IPS-15b (cell line): ENCODE data around the gene PPP2R5B.

Experiments
- H3K27me3 ChIP-seq: one replicate; pipeline ENCODE4 v1.6.1; 2013; ENCODE audit warnings: low read length; ENCODE audit not compliant: control insufficient read depth, insufficient read depth
- H3K36me3 ChIP-seq: one replicate; pipeline ENCODE4 v1.6.1; 2013; ENCODE audit warnings: low read length; ENCODE audit not compliant: control insufficient read depth, insufficient read depth
- H3K4me1 ChIP-seq: one replicate; pipeline ENCODE4 v1.6.1; 2013; ENCODE audit warnings: mild to moderate bottlenecking, low read length; ENCODE audit not compliant: control insufficient read depth, insufficient read depth
- H3K4me3 ChIP-seq: one replicate; pipeline ENCODE4 v1.5.1; 2013; ENCODE audit warnings: low read depth, low read length
- H3K9ac ChIP-seq: one replicate; pipeline ENCODE4 v1.6.1; 2013; ENCODE audit warnings: low read depth, mild to moderate bottlenecking, low read length
- H3K9me3 ChIP-seq: one replicate; pipeline ENCODE4 v1.6.1; 2013; ENCODE audit warnings: mild to moderate bottlenecking, low read length; ENCODE audit not compliant: control insufficient read depth, insufficient read depth

Gene PPP2R5B

DNA sequence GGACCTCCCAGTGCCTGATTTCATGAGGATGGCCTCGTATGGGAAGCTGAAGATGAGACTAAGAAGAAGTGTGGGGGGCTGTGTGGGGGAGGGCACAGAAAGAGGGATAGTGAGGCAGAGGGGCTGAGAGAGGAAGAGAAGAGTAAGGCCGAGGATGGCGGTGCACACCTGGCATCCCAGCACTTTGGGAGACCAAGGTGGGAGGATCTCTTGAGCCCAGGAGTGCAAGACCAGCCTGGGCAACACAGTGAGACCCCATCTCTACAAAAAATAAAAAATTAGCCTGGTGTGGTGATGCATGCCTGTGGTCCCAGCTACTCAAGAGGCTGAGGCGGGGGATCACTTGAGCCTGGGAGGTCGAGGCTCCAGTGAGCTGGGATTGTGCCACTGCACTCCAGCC is 32.6 kb upstream of the PPP2R5B start:
- H3K4me3 ChIP-seq, result no peak overlapping the region
- H3K9me3 ChIP-seq, result no peaks in the 10 kb centered on the region
- no peak overlapping the region for H3K9ac ChIP-seq
- H3K4me1 ChIP-seq, result peaks cover 5% of the 10 kb centered on the region
- no peaks in the 10 kb centered on the region for H3K27me3 ChIP-seq
- peaks cover 7% of the 10 kb centered on the region for H3K36me3 ChIP-seq

- Histone ChIP-seq H3K9ac (no peak overlapping the region), H3K9me3 (no peaks in the 10 kb centered on the region), H3K36me3 (peaks cover 11% of the 10 kb centered on the region), H3K27me3 (no peaks in the 10 kb centered on the region), H3K4me1 (peaks cover 2% of the 10 kb centered on the region), H3K4me3 (no peak overlapping the region)
Measured at GRCh38 chr11:64892411-64892831, 32.1 kb upstream of the PPP2R5B start.

DNA sequence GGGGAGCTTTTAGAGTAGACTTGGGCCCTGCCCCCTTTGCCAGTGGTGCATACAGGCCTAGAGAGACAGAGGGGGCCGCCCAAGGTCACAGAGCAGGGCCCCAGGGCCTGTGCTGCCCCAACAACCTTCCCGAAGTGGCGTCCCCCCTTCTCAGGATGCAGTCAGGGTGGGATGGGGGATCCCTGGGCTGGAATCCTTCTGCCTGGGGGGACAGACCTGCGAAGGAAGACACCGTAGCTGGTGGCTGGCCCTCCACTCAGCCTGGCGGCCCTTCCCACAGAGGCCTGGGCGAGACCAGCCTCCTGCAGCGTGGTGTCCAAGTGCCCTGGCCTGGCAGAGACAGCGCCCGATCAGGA is 31.7 kb upstream of the PPP2R5B start:
- no peaks in the 10 kb centered on the region for H3K4me1 ChIP-seq
- H3K9ac ChIP-seq, result no peak overlapping the region
- no peaks in the 10 kb centered on the region for H3K9me3 ChIP-seq
- no peaks in the 10 kb centered on the region for H3K27me3 ChIP-seq
- H3K36me3 ChIP-seq, result peaks cover 15% of the 10 kb centered on the region
- no peak overlapping the region for H3K4me3 ChIP-seq

DNA sequence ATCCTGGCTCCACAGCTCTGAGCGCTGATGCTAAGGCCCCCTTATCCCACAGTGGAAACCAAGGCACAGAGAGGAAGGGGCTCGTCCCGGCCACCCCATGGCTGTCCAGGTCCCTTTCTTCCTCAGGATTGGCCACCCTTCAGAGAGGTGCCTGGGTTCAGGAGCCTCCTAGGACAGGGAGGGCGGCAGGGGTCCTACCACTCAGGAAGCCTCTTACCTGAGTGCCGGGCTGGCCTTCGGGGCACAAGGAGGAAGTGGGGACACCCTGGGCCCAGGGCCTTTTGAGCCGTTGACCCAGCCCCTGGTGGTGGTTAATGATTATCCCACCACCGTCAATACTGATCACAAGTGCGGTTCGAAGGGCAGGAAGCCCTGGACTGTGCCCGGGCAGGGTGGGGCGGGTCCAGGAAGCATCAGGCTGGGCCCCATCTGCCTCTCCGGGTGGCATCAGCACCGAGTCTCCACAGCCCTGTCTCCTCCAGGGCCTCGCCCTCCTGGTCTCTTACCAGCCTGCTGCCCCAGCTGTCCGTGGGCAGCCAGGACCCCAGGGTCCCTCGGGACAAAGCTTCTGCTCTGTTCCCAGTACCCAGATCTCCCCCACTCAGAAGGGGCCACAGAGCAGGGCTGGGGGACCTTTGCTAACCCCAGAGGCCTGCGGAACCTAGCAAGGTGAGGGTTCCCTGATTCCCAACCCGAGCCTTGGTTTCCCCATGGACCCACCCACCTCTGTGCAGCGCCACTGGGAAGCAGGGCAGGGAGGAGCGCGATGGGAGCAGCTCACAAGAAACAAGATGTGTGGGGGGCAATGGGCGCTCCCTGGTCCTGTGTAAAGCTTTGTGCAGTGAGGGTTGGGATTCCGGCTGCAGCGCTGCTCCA is 31.1 kb upstream of the PPP2R5B start:
- no peaks in the 10 kb centered on the region for H3K4me1 ChIP-seq
- H3K4me3 ChIP-seq, result no peak overlapping the region
- H3K9ac ChIP-seq, result no peak overlapping the region
- H3K9me3 ChIP-seq, result no peaks in the 10 kb centered on the region
- peaks cover 18% of the 10 kb centered on the region for H3K36me3 ChIP-seq
- H3K27me3 ChIP-seq, result no peaks in the 10 kb centered on the region

- Histone ChIP-seq H3K9me3 (no peaks in the 10 kb centered on the region), H3K9ac (no peak overlapping the region), H3K27me3 (no peaks in the 10 kb centered on the region), H3K4me3 (no peak overlapping the region), H3K36me3 (peaks cover 19% of the 10 kb centered on the region), H3K4me1 (no peaks in the 10 kb centered on the region)
Measured at GRCh38 chr11:64894070-64894811, 30.2 kb upstream of the PPP2R5B start.

GRCh38 chr11:64894812-64895452 is 29.6 kb upstream of the PPP2R5B start:
- H3K36me3 ChIP-seq, result peaks cover 20% of the 10 kb centered on the region
- no peaks in the 10 kb centered on the region for H3K9me3 ChIP-seq
- H3K9ac ChIP-seq, result no peak overlapping the region
- H3K27me3 ChIP-seq, result no peaks in the 10 kb centered on the region
- no peaks in the 10 kb centered on the region for H3K4me1 ChIP-seq
- no peak overlapping the region for H3K4me3 ChIP-seq

DNA sequence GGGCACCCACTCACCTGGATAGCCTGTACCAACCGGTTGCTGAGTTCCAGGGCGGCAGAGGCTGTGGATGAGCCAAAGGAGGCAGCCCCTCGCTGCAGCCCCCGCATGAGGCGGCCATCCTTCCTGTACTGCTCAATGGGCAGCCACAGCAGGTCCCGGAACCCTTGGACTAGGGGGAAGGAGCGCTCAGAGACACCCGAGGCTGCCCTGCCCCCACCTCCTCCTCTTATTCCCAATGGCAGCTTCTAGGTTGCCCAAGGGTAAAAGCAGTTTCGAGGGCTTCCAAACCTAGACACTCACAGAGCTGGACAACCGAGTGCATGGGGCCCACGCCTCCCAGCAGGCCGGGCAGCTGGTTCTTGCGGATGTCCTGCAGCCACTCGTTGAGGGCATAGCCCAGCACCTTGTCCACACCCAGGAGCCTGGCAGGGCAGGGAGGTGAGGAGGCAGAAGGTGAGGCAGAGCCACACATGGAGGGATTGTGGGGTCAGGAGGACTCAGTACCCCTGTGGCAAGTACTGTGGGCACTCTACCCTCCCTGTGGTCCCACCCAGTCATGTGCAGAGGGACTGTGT is 28.0 kb upstream of the PPP2R5B start:
- Histone ChIP-seq H3K4me3 (no peak overlapping the region), H3K9ac (no peak overlapping the region), H3K9me3 (no peaks in the 10 kb centered on the region), H3K36me3 (peaks cover 29% of the 10 kb centered on the region), H3K4me1 (no peaks in the 10 kb centered on the region), H3K27me3 (no peaks in the 10 kb centered on the region)

DNA sequence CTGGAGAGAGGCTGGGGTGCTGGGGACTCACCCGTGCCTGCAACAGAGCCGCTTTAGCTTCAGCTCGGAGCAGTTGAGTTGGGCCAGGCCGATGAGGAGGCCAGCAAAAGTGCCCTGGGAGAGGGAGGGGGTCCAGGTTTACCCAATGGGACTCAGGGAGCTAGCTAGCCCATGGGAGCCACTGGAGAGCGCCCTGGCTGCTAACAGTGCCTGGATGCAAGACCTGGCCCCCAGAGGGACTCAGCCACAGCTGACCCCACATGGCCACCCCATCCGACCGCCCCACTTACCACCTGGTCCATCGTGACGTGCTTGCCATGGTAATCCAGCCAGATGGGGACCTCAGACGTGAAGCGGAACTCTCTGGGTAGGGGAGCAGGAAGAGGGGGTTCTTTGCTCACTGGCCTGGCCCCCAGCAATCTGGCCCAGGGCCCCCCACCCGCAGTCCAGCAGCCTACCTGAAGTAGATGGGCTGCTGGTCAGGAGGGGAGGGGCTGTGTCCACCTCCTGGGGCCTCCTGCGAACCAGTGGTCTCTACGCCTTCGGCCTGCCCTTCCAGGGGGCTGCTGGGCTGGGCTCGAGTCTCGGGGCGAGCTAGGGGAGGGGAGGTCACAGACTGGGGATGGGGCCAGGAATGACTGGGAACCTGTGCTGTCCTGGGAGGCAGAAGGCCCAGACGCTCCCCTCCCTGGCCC is 27.0 kb upstream of the PPP2R5B start:
- Histone ChIP-seq H3K27me3 (no peaks in the 10 kb centered on the region), H3K4me1 (no peaks in the 10 kb centered on the region), H3K9me3 (no peaks in the 10 kb centered on the region), H3K9ac (no peak overlapping the region), H3K4me3 (no peak overlapping the region), H3K36me3 (peaks cover 37% of the 10 kb centered on the region)

DNA sequence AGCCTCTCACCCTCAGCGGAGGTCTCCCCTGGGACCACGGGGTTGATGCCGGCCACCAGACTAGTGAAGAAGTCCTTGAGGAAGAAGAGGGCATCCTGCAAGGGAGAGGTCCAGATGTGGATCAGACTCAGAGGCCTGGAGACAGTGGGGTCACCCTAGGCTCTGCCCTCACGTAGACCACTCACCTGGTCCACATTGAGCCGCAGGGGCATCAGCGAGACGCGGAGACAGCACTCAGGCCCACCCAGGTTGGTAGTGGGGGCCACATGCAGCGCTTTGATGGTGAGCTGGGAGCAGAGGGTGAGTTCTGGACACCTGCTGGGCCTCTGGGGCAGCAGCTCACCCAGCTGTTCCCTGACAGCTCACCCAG is 26.4 kb upstream of the PPP2R5B start:
- Histone ChIP-seq H3K27me3 (no peaks in the 10 kb centered on the region), H3K36me3 (peaks cover 40% of the 10 kb centered on the region), H3K4me3 (no peak overlapping the region), H3K9ac (no peak overlapping the region), H3K4me1 (no peaks in the 10 kb centered on the region), H3K9me3 (no peaks in the 10 kb centered on the region)

GRCh38 chr11:64898541-64898940 is 25.9 kb upstream of the PPP2R5B start:
- H3K4me1 ChIP-seq, result no peaks in the 10 kb centered on the region
- H3K4me3 ChIP-seq, result no peak overlapping the region
- no peak overlapping the region for H3K9ac ChIP-seq
- no peaks in the 10 kb centered on the region for H3K9me3 ChIP-seq
- peaks cover 41% of the 10 kb centered on the region for H3K36me3 ChIP-seq
- no peaks in the 10 kb centered on the region for H3K27me3 ChIP-seq

DNA sequence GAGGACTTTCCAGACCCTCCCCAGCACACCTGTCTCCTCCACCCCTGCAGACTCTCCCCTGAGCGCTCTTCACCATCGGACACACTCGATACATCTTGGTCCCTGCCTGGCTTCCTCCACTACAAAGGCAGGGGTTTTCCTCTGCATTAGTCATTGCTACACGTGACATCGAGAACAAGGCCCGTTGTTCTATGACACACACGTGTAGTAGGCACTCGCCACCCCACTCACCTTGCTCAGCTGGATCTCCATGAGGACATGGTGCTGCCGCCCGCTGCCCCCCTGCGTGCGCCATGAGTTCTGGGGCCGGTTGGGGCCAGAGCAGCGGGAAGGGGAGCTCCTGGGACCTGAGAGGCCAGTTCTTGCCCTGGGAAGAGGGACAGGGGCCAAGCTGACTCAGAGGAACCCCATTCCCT is 24.2 kb upstream of the PPP2R5B start:
- H3K4me3 ChIP-seq, result no peak overlapping the region
- H3K4me1 ChIP-seq, result no peaks in the 10 kb centered on the region
- H3K9ac ChIP-seq, result no peak overlapping the region
- no peaks in the 10 kb centered on the region for H3K9me3 ChIP-seq
- no peaks in the 10 kb centered on the region for H3K27me3 ChIP-seq
- H3K36me3 ChIP-seq, result peaks cover 39% of the 10 kb centered on the region
